Loucy (cell line): ENCODE data around the gene TXNL4A.

Source experiments
- H2AFZ ChIP-seq: fragments of 200-600 bp; sonication (generic); 2 replicates; pipeline ENCODE4 v1.6.0; 2016; ENCODE audit warnings: antibody characterized with exemption, mild to moderate bottlenecking, low read length, moderate library complexity
- H3F3A ChIP-seq: fragments of 200-600 bp; 2 replicates; pipeline ENCODE4 v1.6.0; 2016; ENCODE audit warnings: antibody characterized with exemption, low read depth, mild to moderate bottlenecking
- H3K27me3 ChIP-seq: fragments of 200-600 bp; sonication (generic); 2 replicates; pipeline ENCODE4 v1.6.1; 2014; ENCODE audit warnings: low read length, mild to moderate bottlenecking; ENCODE audit not compliant: insufficient read depth, poor library complexity, severe bottlenecking
- H3K36me3 ChIP-seq: fragments of 200-600 bp; sonication (generic); 2 replicates; pipeline ENCODE4 v1.6.1; 2016; ENCODE audit warnings: low read length; ENCODE audit not compliant: insufficient read depth
- H3K4me1 ChIP-seq: fragments of 200-600 bp; sonication (generic); 2 replicates; pipeline ENCODE4 v1.5.1; 2014; ENCODE audit warnings: low read length, mild to moderate bottlenecking; ENCODE audit not compliant: insufficient read depth, poor library complexity, severe bottlenecking
- H3K4me2 ChIP-seq: fragments of 200-600 bp; sonication (generic); 2 replicates; pipeline ENCODE4 v1.6.0; 2014; ENCODE audit warnings: antibody characterized with exemption, low read length, low read depth, mild to moderate bottlenecking; ENCODE audit not compliant: poor library complexity, severe bottlenecking
- H3K4me3 ChIP-seq: fragments of 200-600 bp; sonication (generic); 2 replicates; pipeline ENCODE4 v1.5.1; 2014; ENCODE audit warnings: low read length, mild to moderate bottlenecking, mixed read lengths; ENCODE audit not compliant: poor library complexity, severe bottlenecking
- H3K79me2 ChIP-seq: fragments of 200-600 bp; sonication (generic); 2 replicates; pipeline ENCODE4 v1.6.1; 2014; ENCODE audit warnings: low read length; ENCODE audit not compliant: insufficient read depth
- H3K9ac ChIP-seq: fragments of 200-600 bp; sonication (generic); 2 replicates; pipeline ENCODE4 v1.6.0; 2014; ENCODE audit warnings: mild to moderate bottlenecking, low read depth, low read length, moderate library complexity; ENCODE audit not compliant: poor library complexity, severe bottlenecking
- H3K9me2 ChIP-seq: fragments of 200-600 bp; sonication (generic); replicated peaks from 2 replicates; pipeline ENCODE4 v1.6.1; 2016; ENCODE audit warnings: low read depth, low read length, mixed read lengths
- H3K9me3 ChIP-seq: fragments of 200-600 bp; sonication (generic); 2 replicates; pipeline ENCODE4 v1.6.1; 2014; ENCODE audit warnings: mild to moderate bottlenecking, antibody characterized with exemption, low read length, low read depth; ENCODE audit not compliant: insufficient read depth
- H4K20me1 ChIP-seq: fragments of 200-600 bp; sonication (generic); 2 replicates; pipeline ENCODE4 v1.6.0; 2014; ENCODE audit warnings: antibody characterized with exemption, low read length, mild to moderate bottlenecking; ENCODE audit not compliant: insufficient read depth, poor library complexity, severe bottlenecking
- CTCF ChIP-seq: fragments of 200-600 bp; sonication (generic); conservative IDR thresholded peaks from 2 replicates; pipeline ENCODE4 v1.5.1; 2014; ENCODE audit warnings: mild to moderate bottlenecking, antibody characterized with exemption, low read length
- EZH2phosphoT487 ChIP-seq: fragments of 200-600 bp; IDR thresholded peaks from 2 replicates; pipeline ENCODE4 v1.6.1; 2018; ENCODE audit warnings: antibody characterized with exemption, mild to moderate bottlenecking, moderate library complexity, borderline replicate concordance

TXNL4A gene

GRCh38 chr18:79988451-79989194, at the start of gene TXNL4A:
TXNL4A (minus strand) TSS chr18:79988563; CDS start chr18:79988392, 171 bp downstream.
- H3K9ac ChIP-seq: peak within 1 kb of the TSS; percentile 99
- peaks cover 49% of the 10 kb centered on the region for H3K79me2 ChIP-seq
- peak within 1 kb of the TSS; percentile 94 for H3K4me2 ChIP-seq
- no peaks in the 10 kb centered on the region for H3K9me3 ChIP-seq
- H3K36me3 ChIP-seq: no peaks in the 10 kb centered on the region
- H3K27me3 ChIP-seq: no peaks in the 10 kb centered on the region
- H3K4me1 ChIP-seq: peaks cover 45% of the 10 kb centered on the region
- H2AFZ ChIP-seq: peak within 1 kb of the TSS; percentile 97
- H3K4me3 ChIP-seq: peak within 1 kb of the TSS; percentile 91
- no peaks in the 10 kb centered on the region for H3F3A ChIP-seq
- TF ChIP-seq CTCF (no peak), EZH2phosphoT487 (no peak)
- no peaks in the 10 kb centered on the region for H3K9me2 ChIP-seq
- H4K20me1 ChIP-seq: peaks cover 44% of the 10 kb centered on the region

GRCh38 chr18:80037300-80037699, 48.9 kb upstream of the TXNL4A start:
- Histone ChIP-seq H2AFZ (no peak overlapping the region), H3K36me3 (peaks cover 5% of the 10 kb centered on the region; the same call in 1 of the 2 replicates), H4K20me1 (peaks cover 9% of the 10 kb centered on the region), H3K79me2 (peaks cover 30% of the 10 kb centered on the region), H3K9me2 (no peaks in the 10 kb centered on the region), H3K4me2 (peak overlapping the region; percentile 94), H3K9ac (peak overlapping the region; percentile 94), H3K27me3 (no peaks in the 10 kb centered on the region), H3F3A (0 out of 2 replicates have a peak, but pooled peaks cover 4% of the 10 kb centered on the region), H3K4me3 (no peak overlapping the region), H3K9me3 (no peaks in the 10 kb centered on the region), H3K4me1 (peaks cover 32% of the 10 kb centered on the region)
- TF ChIP-seq EZH2phosphoT487: no peak
- TF ChIP-seq CTCF: no peak

- Histone ChIP-seq H3K9me3 (no peaks in the 10 kb centered on the region), H3K4me3 (peak overlapping the region; percentile 94), H3K9me2 (no peaks in the 10 kb centered on the region), H3K9ac (peak overlapping the region; percentile 94), H3K36me3 (peaks cover 5% of the 10 kb centered on the region; the same call in 1 of the 2 replicates), H3K4me2 (peak overlapping the region; percentile 94), H2AFZ (no peak overlapping the region), H3K4me1 (peaks cover 32% of the 10 kb centered on the region), H3F3A (0 out of 2 replicates have a peak, but pooled peaks cover 4% of the 10 kb centered on the region), H3K27me3 (no peaks in the 10 kb centered on the region), H4K20me1 (peaks cover 9% of the 10 kb centered on the region), H3K79me2 (peaks cover 30% of the 10 kb centered on the region)
- no peak for TF ChIP-seq CTCF
- no peak for TF ChIP-seq EZH2phosphoT487
These were observed 47.6 kb upstream of the TXNL4A start for GRCh38 chr18:80035997-80036396.
